Ovary (tissue), 9 donors: Measurements from ENCODE around the gene TSKU. TPM values are rescaled to one million over a fixed set of nuclear protein-coding genes. Genes with fewer than 3 reads are reported as not detected.

Source experiments
- DNase-seq, 5 donors: peaks; one replicate each; pipeline ENCODE4 v3.0.0-alpha.2; 2019 to 2020
- H3K27ac ChIP-seq, 2 donors: fragments of 200-600 bp; one replicate each; pipeline versions ENCODE4 v1.5.1 to v1.8.0; 2019 to 2022
- H3K27me3 ChIP-seq: fragments of 200-600 bp; one replicate; pipeline ENCODE4 v1.8.0; 2022
- H3K36me3 ChIP-seq: fragments of 200-600 bp; sonication (generic); one replicate; pipeline ENCODE4 v1.5.1; 2019
- H3K4me1 ChIP-seq: one replicate; pipeline ENCODE4 v1.8.1; 2013; ENCODE audit warnings: mild to moderate bottlenecking, moderate library complexity; ENCODE audit not compliant: insufficient read depth
- H3K4me3 ChIP-seq: fragments of 200-600 bp; sonication (generic); one replicate; pipeline ENCODE4 v1.5.1; 2017
- H3K9me3 ChIP-seq, 2 donors: fragments of 200-600 bp in 1 of 2; sonication (generic) in 1 of 2; one replicate each; pipeline versions ENCODE4 v1.5.1 to v1.8.1; 2013 to 2019; ENCODE audit warnings: mild to moderate bottlenecking in 1 of 2, moderate library complexity in 1 of 2
- CTCF ChIP-seq, 3 donors: fragments of 450-650 bp in 2 of 3; fragments of 200-600 bp in 1 of 3; IDR thresholded peaks; one replicate each; pipeline versions ENCODE4 v1.5.1 to v1.8.0; 2016 to 2022; ENCODE audit warnings: antibody characterized with exemption in 3 of 3, mild to moderate bottlenecking in 1 of 3
- EP300 ChIP-seq: sonication (generic); formaldehyde crosslinking; IDR thresholded peaks from one replicate; pipeline ENCODE4 v1.6.1; 2017; ENCODE audit warnings: antibody characterized with exemption
- POLR2A ChIP-seq: fragments of 450-650 bp; IDR thresholded peaks from one replicate; pipeline ENCODE4 v1.6.1; 2017; ENCODE audit warnings: antibody characterized with exemption, mild to moderate bottlenecking, moderate library complexity
- WGBS, 3 donors: extraction: QIAGEN DNeasy Blood & Tissue Kit in 1 of 3; methylation state at CpG; one replicate each; pipeline versions ENCODE4 v1.1.5 to v1.1.7; 2013 to 2017; 5-methylcytosine and 5-hydroxymethylcytosine counted together
- intact Hi-C, 4 donors: fragments of 100-400 bp; cut with DNase I; formaldehyde crosslinking; loops; one replicate each; pipeline versions ENCODE4 v1.11.0 to v1.15.1; 2022 to 2023
- polyA plus RNA-seq, 2 donors: library from polyadenylated mRNA; stranded (reverse); fragments of 200-250 nt in 1 of 2; fragments of 350-450 nt in 1 of 2; fragmentation: Illumina TruSeq in 1 of 2; extraction: RNeasy Lipid Tissue Mini Kit (QIAGEN cat#74804) in 1 of 2; gene quantifications; one replicate each; pipeline ENCODE4 v1.2.3, GENCODE V29; 2013 to 2014
- total RNA-seq, 7 donors: library from RNA; depleted of rRNA in 2 of 7; stranded (reverse); fragments of >200 nt in 2 of 7; fragmentation: NEBNext Ultra II Directional in 3 of 7; extraction: Animal tissue kit (Norgen Biotek cat#: 25700) in 3 of 7; gene quantifications; one replicate each; pipeline versions ENCODE4 v1.1.0 to v1.2.4, GENCODE V29; 2016 to 2023
- donor health status: DM: no; HTN: no; CAD: no; lungs with moderate emphysema.
- donor health status: DM: no; HTN: no; CAD: no.
- donor health status: Bipolar disorder and iron deficiency.
- donor health status: DM: yes; HTN: yes; CAD: no.
- donor health status: DM: no; HTN: no; CAD: no.
- donor health status: DM: yes; HTN: yes; CAD: no.

The TSKU gene
- total and polyA plus RNA-seq, 9 donors: 19.2 to 114 (median 65.1) TPM

GRCh38 chr11:76735841-76736240 is 47.3 kb upstream of the TSKU start:
- Histone ChIP-seq H3K9me3 (no peaks in the 10 kb centered on the region), H3K27me3 (no peaks in the 10 kb centered on the region), H3K27ac (no peak overlapping the region), H3K36me3 (no peaks in the 10 kb centered on the region), H3K4me3 (no peak overlapping the region), H3K4me1 (no peaks in the 10 kb centered on the region)
- DNase-seq: no peak
- 92 to 94% (median 92%) methylated on average over 13 of the region's 13 CpGs for WGBS, 3 donors
- intact Hi-C loops: loop anchor here (2.0 to 10.0 kb wide), 6 partner anchors 46 to 309 kb away; partner anchors contain the start of gene TSKU (in 1 of the 4)
- TF ChIP-seq EP300: no peak

- H3K36me3 ChIP-seq: no peaks in the 10 kb centered on the region
- H3K27me3 ChIP-seq: no peaks in the 10 kb centered on the region
- H3K9me3 ChIP-seq: no peaks in the 10 kb centered on the region
- no peak overlapping the region for H3K27ac ChIP-seq
- H3K4me1 ChIP-seq: no peaks in the 10 kb centered on the region
- intact Hi-C loops: loop anchor here in 3 of 4 donors (5.0 to 10.0 kb wide), 5 partner anchors 46 to 309 kb away; partner anchors contain the start of gene TSKU (in 1 of the 3)
- WGBS, 3 donors: 83 to 91% (median 89%) methylated on average over 4 of the region's 4 CpGs
- H3K4me3 ChIP-seq: no peak overlapping the region
- DNase-seq: no peak
- no peak for TF ChIP-seq CTCF (IDR thresholded peaks at IDR 0.05)
Observed at GRCh38 chr11:76736266-76736665, 46.9 kb upstream of the TSKU start.

- WGBS, 3 donors: 87 to 93% (median 92%) methylated on average over 12 of the region's 12 CpGs
- no peaks in the 10 kb centered on the region for H3K4me1 ChIP-seq
- DNase-seq: no peak
- TF ChIP-seq POLR2A: no peak
- TF ChIP-seq CTCF (IDR thresholded peaks at IDR 0.05): no peak
- no peak for TF ChIP-seq EP300
- H3K27me3 ChIP-seq: no peaks in the 10 kb centered on the region
- H3K4me3 ChIP-seq: no peak overlapping the region
- intact Hi-C loops: loop anchor here in 3 of 4 donors (5.0 to 10.0 kb wide), 5 partner anchors 45 to 308 kb away; partner anchors contain the start of gene TSKU (in 1 of the 3)
- H3K36me3 ChIP-seq: no peaks in the 10 kb centered on the region
- no peaks in the 10 kb centered on the region for H3K9me3 ChIP-seq
- H3K27ac ChIP-seq: no peak overlapping the region
Observed at GRCh38 chr11:76736773-76737495, 46.2 kb upstream of the TSKU start.

- Histone ChIP-seq H3K9me3 (no peaks in the 10 kb centered on the region), H3K4me1 (no peaks in the 10 kb centered on the region), H3K36me3 (no peaks in the 10 kb centered on the region), H3K27me3 (no peaks in the 10 kb centered on the region), H3K4me3 (no peak overlapping the region), H3K27ac (no peak overlapping the region)
- intact Hi-C loops: loop anchor here in 3 of 4 donors (5.0 to 10.0 kb wide), 5 partner anchors 44 to 306 kb away; partner anchors contain the start of gene TSKU (in 1 of the 3)
- DNase-seq: peak in 1 of 5 donors; percentile 31
- WGBS, 3 donors: 82 to 83% (median 82%) methylated on average over 8 of the region's 8 CpGs
- TF ChIP-seq POLR2A: no peak
- TF ChIP-seq CTCF (IDR thresholded peaks at IDR 0.05): no peak
- no peak for TF ChIP-seq EP300
Observed at GRCh38 chr11:76738618-76739240, 44.4 kb upstream of the TSKU start.
